HG03103 (cell line): ENCODE measurements around the gene F3.

ENCODE experiments used
- ATAC-seq: cut with Tn5 transposase; IDR thresholded peaks from one replicate; pipeline ENCODE4 v1.9.1; 2021; ENCODE audit warnings: low read depth; ENCODE audit not compliant: unreplicated experiment

The F3 gene

DNA sequence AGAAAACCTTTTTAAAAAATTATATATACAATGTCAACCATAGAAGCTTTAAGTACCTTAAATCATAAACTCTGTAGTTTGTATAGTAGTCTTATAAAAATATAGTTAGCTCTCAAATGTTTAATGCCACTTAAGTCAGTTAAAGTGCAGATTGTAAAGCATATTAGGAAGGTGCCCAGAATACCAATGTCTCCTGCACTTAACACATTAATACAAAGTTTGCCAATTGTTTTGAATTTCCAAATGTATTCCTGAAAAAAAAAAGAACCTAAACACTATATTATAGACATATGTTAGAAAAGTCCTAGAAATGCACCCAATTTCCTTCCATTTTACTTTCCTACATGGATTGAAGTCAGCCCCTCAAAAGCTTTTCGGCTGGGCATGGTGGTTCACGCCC is 12.1 kb downstream of the F3 start:
- ATAC-seq: no peak

- ATAC-seq: no peak
These were observed 12.7 kb downstream of the F3 start for GRCh38 chr1:94528826-94529225.

- no peak for ATAC-seq
These were observed 13.3 kb downstream of the F3 start for GRCh38 chr1:94528299-94528698.

- ATAC-seq: no peak
These were observed 14.0 kb downstream of the F3 start for GRCh38 chr1:94527447-94528031.

- ATAC-seq: no peak
These were observed 15.2 kb downstream of the F3 start for GRCh38 chr1:94526152-94526980.

- ATAC-seq: no peak
These were observed 17.0 kb downstream of the F3 start for GRCh38 chr1:94524531-94524930.

DNA sequence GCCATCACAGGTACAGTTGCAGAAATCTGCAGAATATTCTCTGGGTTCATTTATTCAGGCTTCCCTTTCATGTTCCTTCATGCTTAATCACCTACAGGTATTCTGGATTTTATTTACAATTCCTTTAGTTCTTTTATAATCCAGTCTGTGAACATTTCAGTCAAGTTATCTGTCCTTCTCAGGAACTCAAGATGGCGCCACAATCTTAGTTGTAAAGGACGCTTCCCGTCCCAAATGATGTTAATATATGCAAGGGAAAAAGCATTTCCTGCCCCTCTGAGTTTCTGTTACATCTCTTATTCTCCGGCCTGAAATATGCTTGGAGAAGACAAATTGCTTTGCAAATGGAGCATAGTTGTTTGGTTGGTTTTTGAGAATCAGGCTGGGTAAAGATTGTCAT is 19.3 kb downstream of the F3 start:
- no peak for ATAC-seq

DNA sequence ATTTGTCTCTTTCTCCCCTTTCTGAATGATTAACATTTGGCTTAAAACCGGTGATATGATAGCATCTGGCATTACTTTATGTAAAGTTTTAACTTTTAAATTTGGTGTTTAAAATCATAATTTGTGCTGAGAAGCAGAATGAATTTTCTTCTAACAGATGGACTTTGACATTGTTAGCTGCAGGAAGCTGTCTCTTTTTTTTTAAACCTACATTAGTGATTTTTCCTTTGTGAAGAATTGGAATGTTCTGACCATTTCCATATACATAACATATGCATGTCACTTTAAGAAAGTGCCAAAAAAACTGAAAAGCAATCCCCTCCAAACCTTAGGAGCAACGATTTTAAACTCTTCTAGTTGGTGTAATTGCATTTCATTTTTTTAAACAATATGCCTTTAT is 22.2 kb downstream of the F3 start:
- no peak for ATAC-seq

GRCh38 chr1:94515296-94515947 is 26.1 kb downstream of the F3 start:
- no peak for ATAC-seq

DNA sequence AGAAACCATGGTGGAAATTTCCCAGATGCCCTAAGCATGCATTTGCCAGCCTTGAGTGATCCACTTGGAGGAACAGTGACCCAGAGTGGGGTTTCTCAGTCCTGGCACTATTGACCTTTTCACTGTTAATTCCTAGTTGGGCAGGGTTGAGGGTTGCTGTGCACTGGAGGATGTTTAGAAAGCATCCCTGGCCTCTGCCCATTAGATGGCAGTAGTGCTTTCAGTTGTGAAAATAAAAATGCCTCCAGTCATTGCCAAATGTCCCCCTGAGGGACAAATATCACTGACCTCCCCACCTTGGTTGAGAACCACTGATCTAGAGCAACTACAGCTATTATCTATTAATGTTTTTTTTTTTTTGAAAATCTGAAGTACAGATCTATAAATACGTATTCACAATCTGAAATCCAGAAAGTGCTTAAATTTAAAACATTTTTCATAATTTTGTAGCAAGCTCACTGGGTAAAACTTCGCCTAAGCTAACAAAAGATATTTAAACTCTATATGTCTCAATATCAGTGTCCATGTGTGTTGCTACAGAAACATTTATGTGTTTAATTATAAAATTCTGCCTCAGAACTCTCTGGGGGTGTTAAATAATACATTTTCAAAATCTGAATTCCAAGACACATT is 27.3 kb downstream of the F3 start:
- no peak for ATAC-seq

- ATAC-seq: no peak
These were observed 28.7 kb downstream of the F3 start for GRCh38 chr1:94512816-94513215.

DNA sequence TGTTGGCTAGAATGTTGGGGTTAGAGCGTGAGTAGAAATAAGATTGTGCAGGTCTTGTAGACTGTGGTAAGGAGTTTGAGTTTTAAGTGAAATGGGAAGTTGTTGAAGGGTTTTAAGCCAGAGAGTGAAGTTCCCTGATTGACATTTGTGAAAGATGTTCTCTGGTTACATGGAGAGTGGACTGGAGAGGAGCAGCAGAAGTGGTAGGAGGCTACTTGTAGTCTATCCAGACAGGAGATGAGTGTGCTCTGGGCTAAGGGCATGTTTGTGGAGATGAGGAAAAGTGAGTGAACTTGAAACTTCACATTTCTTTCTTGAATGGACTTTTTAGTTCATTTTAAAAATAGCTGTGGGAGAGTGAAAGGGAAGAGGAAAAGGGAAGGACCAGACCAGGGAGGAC is 37.0 kb downstream of the F3 start:
- no peak for ATAC-seq

DNA sequence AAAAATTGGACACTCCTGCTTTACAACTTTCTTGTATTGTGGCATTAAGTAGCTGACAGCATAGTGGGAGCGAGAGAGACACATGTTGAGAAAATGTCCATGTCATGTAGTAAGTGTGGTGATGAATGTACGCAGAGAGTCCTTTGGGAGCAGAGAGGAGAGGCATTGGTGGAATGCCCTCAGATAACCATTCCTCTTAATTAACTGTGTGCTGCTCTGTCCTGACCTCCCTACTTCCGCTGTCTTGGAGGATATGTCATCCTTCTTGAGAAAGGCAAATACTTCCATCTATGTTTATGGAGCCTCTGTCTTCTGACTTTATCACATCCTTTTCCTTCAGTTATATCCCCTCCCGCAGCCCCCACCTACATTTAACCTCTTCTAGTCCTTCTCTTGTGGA is 38.4 kb downstream of the F3 start:
- ATAC-seq: no peak

- ATAC-seq: no peak
These were observed 39.6 kb downstream of the F3 start for GRCh38 chr1:94501935-94502334.

DNA sequence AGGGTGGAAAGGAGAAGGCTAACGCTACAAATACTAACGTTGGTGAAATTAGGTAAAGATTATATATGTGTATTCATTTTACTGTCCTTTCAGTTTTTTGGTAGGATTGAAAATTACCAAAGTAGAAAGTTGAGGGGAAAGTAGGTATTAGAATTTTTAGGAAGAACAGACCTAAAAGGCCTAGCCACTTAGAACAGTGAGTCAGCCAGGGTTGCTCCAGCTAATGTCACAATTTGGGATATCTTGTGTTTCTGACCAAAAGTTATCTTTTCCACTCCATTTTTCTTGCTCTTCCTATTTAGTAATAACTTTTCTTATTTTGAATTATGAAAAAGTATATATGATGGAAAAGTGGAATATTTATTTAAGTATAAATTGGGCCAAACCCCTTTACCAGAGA is 40.1 kb downstream of the F3 start:
- no peak for ATAC-seq

DNA sequence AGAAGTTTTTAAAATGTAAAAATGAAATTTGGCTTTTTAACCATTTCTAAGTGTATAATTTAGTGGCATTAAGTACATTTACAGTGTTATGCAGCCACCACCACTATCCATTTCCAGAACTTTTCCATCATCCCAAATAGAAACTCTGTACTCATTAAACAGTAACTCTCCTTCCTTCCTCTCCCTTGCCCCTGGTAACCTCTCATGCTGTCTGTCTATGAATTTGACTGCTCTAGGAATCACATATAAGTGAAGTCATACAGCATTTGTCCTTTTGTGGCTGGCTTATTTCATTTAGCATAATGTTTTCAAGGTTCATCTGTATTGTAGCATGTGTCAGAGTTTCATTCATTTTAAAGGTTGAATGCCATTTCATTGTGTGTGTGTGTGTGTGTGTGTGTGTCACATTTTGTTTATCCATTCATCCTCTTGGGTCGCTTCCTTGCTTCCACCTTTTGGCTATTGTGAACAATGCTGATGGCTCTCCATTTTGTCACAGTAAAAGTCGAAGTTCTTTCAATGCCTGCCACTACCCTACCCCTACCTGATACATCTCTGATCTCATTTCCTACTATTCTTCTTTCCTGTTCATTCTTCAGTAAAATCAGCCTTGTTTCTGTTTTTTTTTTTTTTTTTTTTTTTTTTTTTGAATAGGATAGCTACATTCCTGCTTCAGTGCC is 45.3 kb downstream of the F3 start:
- ATAC-seq: no peak

GRCh38 chr1:94490556-94490955 is 51.0 kb downstream of the F3 start:
- ATAC-seq: no peak

DNA sequence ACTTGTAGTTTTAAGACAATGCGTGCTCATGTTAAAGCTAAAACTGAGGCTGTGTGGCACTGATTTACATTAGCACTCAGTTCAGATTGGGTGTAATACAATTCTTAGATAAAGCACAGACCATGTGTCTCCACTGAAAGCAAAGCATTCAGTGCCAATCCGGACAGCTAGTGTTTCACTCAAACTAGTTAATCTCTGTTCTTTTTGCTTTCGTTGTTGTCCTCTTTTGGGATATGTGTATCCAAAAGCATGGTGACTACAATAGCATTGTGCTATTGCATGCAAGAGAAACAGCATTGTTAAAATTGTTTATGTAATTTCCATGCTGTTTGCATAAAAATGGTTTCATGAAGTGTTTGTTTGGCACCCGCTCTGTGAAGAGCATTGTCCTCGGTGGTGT is 54.6 kb downstream of the F3 start:
- ATAC-seq: no peak

- ATAC-seq: peak; percentile 95
These were observed 60.1 kb downstream of the F3 start for GRCh38 chr1:94481473-94481933.

GRCh38 chr1:94479682-94480081 is 61.9 kb downstream of the F3 start:
- ATAC-seq: no peak
